Osteoblast (primary cell): ENCODE data around the gene C16orf74. TPM values are rescaled to one million over a fixed set of nuclear protein-coding genes. Genes with fewer than 3 reads are reported as not detected.

Source experiments
- DNase-seq: peaks from one replicate; pipeline ENCODE4 v3.0.0; 2011; ENCODE audit warnings: low spot score, mixed read lengths; ENCODE audit not compliant: insufficient read length; ENCODE audit errors: missing footprints
- H2AFZ ChIP-seq: 2 replicates; pipeline ENCODE4 v1.6.0; 2011; ENCODE audit warnings: mild to moderate bottlenecking, low read length
- H3K27ac ChIP-seq: 2 replicates; pipeline ENCODE4 v1.5.1; 2011; ENCODE audit warnings: mild to moderate bottlenecking, low read depth, low read length, moderate library complexity
- H3K27me3 ChIP-seq: 2 replicates; pipeline ENCODE4 v1.6.0; 2012; ENCODE audit warnings: mild to moderate bottlenecking, control low read depth, inconsistent platforms, low read length, moderate library complexity; ENCODE audit not compliant: insufficient read depth
- H3K36me3 ChIP-seq: 2 replicates; pipeline ENCODE4 v1.5.1; 2011; ENCODE audit warnings: mild to moderate bottlenecking, low read length, control low read depth, moderate library complexity; ENCODE audit not compliant: insufficient read depth
- H3K4me1 ChIP-seq: 2 replicates; pipeline ENCODE4 v1.5.1; 2011; ENCODE audit warnings: mild to moderate bottlenecking, low read length, control low read depth, moderate library complexity; ENCODE audit not compliant: insufficient read depth
- H3K4me2 ChIP-seq: 2 replicates; pipeline ENCODE4 v1.6.0; 2011; ENCODE audit warnings: mild to moderate bottlenecking, low read length; ENCODE audit not compliant: insufficient read depth
- H3K4me3 ChIP-seq: fragments of 200-600 bp; sonication (generic); 3 replicates; pipeline ENCODE4 v1.5.1; 2012; ENCODE audit warnings: mild to moderate bottlenecking, low read length, inconsistent platforms; ENCODE audit not compliant: insufficient read depth
- H3K79me2 ChIP-seq: 2 replicates; pipeline ENCODE4 v1.6.0; 2012; ENCODE audit warnings: mild to moderate bottlenecking, low read length, control low read depth, inconsistent platforms; ENCODE audit not compliant: insufficient read depth
- H3K9me3 ChIP-seq: 2 replicates; pipeline ENCODE4 v1.5.1; 2011; ENCODE audit warnings: low read depth, low read length, control low read depth
- H4K20me1 ChIP-seq: 2 replicates; pipeline ENCODE4 v1.6.0; 2012; ENCODE audit warnings: mild to moderate bottlenecking, low read length, control low read depth; ENCODE audit not compliant: insufficient read depth
- CTCF ChIP-seq: IDR thresholded peaks from 2 replicates; pipeline ENCODE4 v1.5.1; 2011; ENCODE audit warnings: mild to moderate bottlenecking, low read depth, low read length, moderate library complexity; ENCODE audit errors: extremely low read depth
- total RNA-seq: library from RNA; depleted of rRNA; stranded (reverse); fragments of >200 nt; gene quantifications from 2 replicates; pipeline ENCODE4 v1.2.3, GENCODE V29; 2012

Gene C16orf74
- total RNA-seq, 1 donor, result 0.72 TPM

GRCh38 chr16:85759631-85760419 lies 8.9 kb upstream of the C16orf74 start:
- no peaks in the 10 kb centered on the region for H4K20me1 ChIP-seq
- H3K27me3 ChIP-seq, result peaks cover 16% of the 10 kb centered on the region
- no peaks in the 10 kb centered on the region for H3K36me3 ChIP-seq
- no peak overlapping the region for H3K4me2 ChIP-seq
- H3K27ac ChIP-seq, result no peak overlapping the region
- peak; percentile 78 for DNase-seq
- H3K4me3 ChIP-seq, result no peak overlapping the region
- TF ChIP-seq CTCF, result peak; percentile 34
- no peaks in the 10 kb centered on the region for H3K9me3 ChIP-seq
- peaks cover 9% of the 10 kb centered on the region for H3K4me1 ChIP-seq
- no peak overlapping the region for H2AFZ ChIP-seq
- no peaks in the 10 kb centered on the region for H3K79me2 ChIP-seq

GRCh38 chr16:85759136-85759535 lies 8.2 kb upstream of the C16orf74 start:
- Histone ChIP-seq H3K36me3 (no peaks in the 10 kb centered on the region), H2AFZ (no peak overlapping the region), H4K20me1 (no peaks in the 10 kb centered on the region), H3K4me3 (no peak overlapping the region), H3K4me1 (peaks cover 9% of the 10 kb centered on the region), H3K79me2 (no peaks in the 10 kb centered on the region), H3K4me2 (no peak overlapping the region), H3K9me3 (no peaks in the 10 kb centered on the region), H3K27ac (no peak overlapping the region), H3K27me3 (peaks cover 16% of the 10 kb centered on the region)
- TF ChIP-seq CTCF, result no peak
- DNase-seq, result no peak

DNA sequence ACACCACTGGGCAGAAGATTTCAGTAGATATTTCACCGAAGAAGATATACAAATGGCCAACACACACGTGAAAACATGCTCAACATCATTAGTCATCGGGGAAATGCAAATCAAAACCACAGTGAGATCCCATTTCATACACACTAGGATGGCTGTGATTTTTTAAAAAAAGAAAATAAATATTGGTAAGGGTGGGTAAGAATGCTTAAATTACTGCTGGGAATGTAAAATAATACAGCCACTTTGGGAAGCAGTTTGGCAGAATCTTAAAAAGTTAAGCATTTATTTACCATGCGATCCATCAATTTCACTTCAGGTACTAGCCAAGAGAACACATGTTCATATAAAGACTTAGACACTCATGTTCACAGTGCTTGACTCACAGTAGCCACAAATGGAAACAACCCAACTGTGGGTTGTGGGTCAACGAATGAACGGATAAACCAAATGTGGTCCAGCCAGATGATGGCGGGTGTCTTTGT lies 6.5 kb upstream of the C16orf74 start:
- Histone ChIP-seq H3K79me2 (no peaks in the 10 kb centered on the region), H4K20me1 (no peaks in the 10 kb centered on the region), H3K4me2 (peak overlapping the region; percentile 0), H3K4me3 (no peak overlapping the region), H3K36me3 (no peaks in the 10 kb centered on the region), H3K27ac (no peak overlapping the region), H3K4me1 (peaks cover 9% of the 10 kb centered on the region), H3K9me3 (no peaks in the 10 kb centered on the region), H2AFZ (no peak overlapping the region), H3K27me3 (peaks cover 16% of the 10 kb centered on the region)
- peak; percentile 84 for DNase-seq
- TF ChIP-seq CTCF, result no peak

DNA sequence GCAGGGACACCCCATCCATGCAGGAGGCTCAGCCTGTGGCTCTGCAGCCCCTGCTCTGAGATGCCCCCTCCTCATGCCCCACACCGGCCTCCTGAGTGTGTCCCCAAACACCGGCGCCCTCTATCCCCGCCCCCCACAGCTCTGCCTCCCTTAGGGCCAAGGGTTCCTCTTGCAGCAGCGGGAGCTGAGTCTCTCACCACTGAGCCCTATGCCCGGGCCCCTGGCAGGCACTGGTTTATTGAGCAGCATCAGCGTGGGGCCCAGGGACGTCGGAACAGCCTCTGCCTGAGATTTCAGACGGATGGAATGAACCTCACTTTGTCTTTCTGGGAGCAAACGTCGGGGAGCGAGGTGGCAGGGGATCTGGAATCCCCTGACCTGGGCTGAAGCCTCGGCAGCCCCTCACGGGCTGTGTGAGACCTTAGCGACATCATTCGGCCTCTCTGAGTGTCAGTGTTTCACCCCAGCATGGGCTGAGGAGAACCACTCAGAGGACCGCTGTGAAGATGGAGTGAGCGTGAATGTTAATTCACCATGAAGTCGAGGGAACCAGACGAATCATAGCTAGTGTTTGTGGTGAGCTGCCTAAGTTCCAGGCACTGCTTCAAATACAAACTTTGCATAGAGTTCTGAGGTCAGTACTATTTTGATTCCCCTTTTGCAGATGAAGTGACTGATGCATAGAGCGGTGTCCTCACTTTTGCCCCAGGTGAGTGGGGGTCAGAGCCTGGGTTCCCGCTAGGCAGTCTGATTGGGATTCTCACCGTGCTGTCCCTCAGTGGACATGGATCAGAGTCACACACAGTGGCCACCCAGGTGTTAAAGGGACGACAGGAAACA lies 5.3 kb upstream of the C16orf74 start:
- Histone ChIP-seq H3K27me3 (peaks cover 15% of the 10 kb centered on the region), H3K4me2 (no peak overlapping the region), H3K4me1 (peaks cover 14% of the 10 kb centered on the region), H2AFZ (no peak overlapping the region), H3K36me3 (no peaks in the 10 kb centered on the region), H4K20me1 (no peaks in the 10 kb centered on the region), H3K27ac (no peak overlapping the region), H3K79me2 (no peaks in the 10 kb centered on the region), H3K9me3 (no peaks in the 10 kb centered on the region), H3K4me3 (no peak overlapping the region)
- TF ChIP-seq CTCF, result no peak
- DNase-seq, result peak; percentile 79
